HUES64 (cell line): ENCODE measurements around the gene MAPRE3.

ENCODE experiments used
- H3K27ac ChIP-seq: 2 replicates; pipeline ENCODE4 v1.7.0; 2013; ENCODE audit warnings: low read depth, low read length, inconsistent platforms
- H3K27me3 ChIP-seq: 2 replicates; pipeline ENCODE4 v1.6.1; 2013; ENCODE audit warnings: mild to moderate bottlenecking, low read length; ENCODE audit not compliant: insufficient read depth
- H3K36me3 ChIP-seq: 2 replicates; pipeline ENCODE4 v1.6.1; 2013; ENCODE audit warnings: mild to moderate bottlenecking, low read length; ENCODE audit not compliant: insufficient read depth
- H3K4me1 ChIP-seq: 2 replicates; pipeline ENCODE4 v1.6.1; 2013; ENCODE audit warnings: mild to moderate bottlenecking, low read length, moderate library complexity; ENCODE audit not compliant: insufficient read depth
- H3K4me3 ChIP-seq: 2 replicates; pipeline ENCODE4 v1.5.1; 2013; ENCODE audit warnings: mild to moderate bottlenecking, low read length, moderate library complexity
- H3K9ac ChIP-seq: 2 replicates; pipeline ENCODE4 v1.6.1; 2013; ENCODE audit warnings: mild to moderate bottlenecking, low read depth, low read length
- H3K9me3 ChIP-seq: 2 replicates; pipeline ENCODE4 v1.6.1; 2013; ENCODE audit warnings: low read depth, low read length; ENCODE audit not compliant: insufficient read depth
- WGBS: fragments of 150-250, 120-280 bp; methylation state at CpG from one replicate; pipeline ENCODE4 v1.1.7; 2013; ENCODE audit warnings: missing lambda C conversion rate; 5-methylcytosine and 5-hydroxymethylcytosine counted together

The MAPRE3 gene

DNA sequence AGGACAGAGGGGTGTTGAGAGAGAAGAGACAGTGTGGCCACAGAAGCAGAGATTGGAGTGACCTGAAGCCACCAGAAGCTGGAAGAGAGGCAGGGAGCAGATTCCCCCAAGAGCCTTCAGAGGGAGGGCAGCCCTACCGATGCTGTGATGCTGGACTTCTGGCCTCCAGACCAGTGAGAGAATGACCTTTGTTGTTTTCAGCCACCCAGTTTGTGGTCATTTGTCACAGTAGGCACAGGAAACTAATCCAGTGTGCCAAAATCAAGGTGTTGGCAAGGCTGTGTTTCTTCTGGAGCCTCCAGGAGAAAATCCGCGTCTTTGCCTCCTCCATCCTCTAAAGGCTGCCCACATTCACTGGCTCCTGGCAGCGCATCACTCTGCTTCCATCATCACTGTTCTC, 15.4 kb downstream of the MAPRE3 start:
- no peak overlapping the region for H3K27ac ChIP-seq
- no peak overlapping the region for H3K9ac ChIP-seq
- no peaks in the 10 kb centered on the region for H3K27me3 ChIP-seq
- no peak overlapping the region for H3K4me3 ChIP-seq
- no peaks in the 10 kb centered on the region for H3K36me3 ChIP-seq
- peaks cover 3% of the 10 kb centered on the region; the same call in 1 of the 2 replicates for H3K4me1 ChIP-seq
- no peaks in the 10 kb centered on the region for H3K9me3 ChIP-seq
- 94% methylated on average over 4 of the region's 4 CpGs for WGBS

DNA sequence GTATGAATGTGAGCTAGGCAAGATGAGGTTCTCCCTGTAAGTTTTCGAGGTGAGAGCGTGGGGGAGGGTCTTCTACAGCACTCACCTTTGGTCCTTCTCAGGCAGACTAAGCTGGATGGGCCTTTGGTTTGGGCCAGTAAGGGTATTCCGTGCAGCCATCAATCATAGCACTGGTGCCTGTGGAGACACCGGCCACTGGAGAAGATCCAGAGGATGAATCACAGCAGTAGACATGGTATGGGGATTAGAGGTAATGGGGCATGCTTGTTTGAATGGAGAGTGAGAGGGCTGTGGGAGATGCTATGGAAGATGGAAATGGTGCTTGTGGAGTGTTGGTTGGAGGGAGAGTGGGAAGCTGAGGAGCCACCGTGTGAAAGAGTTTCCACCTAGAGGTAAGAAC, 16.1 kb downstream of the MAPRE3 start:
- Histone ChIP-seq H3K4me1 (peaks cover 3% of the 10 kb centered on the region; the same call in 1 of the 2 replicates), H3K9me3 (no peaks in the 10 kb centered on the region), H3K4me3 (no peak overlapping the region), H3K36me3 (no peaks in the 10 kb centered on the region), H3K27me3 (no peaks in the 10 kb centered on the region), H3K9ac (no peak overlapping the region), H3K27ac (no peak overlapping the region)
- 90% methylated on average over 5 of the region's 5 CpGs for WGBS

DNA sequence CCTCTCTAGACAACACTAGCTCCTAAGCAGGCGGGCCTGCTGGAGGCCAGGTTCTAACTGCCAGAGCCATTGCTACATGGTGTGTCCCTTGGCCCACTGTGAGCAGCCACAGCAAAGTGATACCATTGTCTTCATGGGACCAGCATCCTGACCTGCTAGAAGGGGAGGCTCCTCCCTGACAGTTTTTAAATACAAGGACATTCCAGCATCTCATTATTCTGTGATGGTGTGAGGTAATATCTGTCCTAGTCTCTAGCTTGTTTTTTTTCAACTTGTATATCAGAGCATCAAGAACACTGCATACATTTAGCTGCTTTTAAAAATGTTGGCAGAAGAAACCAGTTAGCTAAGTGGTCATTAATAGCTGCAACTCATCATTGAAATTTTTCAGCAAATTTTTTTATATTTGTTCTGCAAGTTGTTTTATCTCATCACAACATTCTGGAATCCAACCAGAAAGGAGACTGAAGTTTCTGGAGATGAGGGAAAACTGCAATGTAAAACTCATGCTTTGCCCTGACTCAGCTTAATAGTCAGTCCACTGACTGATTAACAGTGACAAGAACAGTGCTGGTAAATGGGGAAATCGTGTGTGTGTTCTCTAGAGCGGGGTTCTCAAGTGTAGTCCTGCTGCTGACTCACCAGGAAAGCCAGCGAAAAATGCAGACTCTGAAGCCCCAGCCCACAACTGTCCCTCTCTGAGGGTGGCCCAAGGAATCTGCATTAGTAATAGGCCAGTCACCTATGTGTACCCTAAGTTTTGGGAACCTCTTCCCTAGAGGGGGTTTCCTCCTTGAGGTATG, 17.8 kb downstream of the MAPRE3 start:
- Histone ChIP-seq H3K9me3 (no peaks in the 10 kb centered on the region), H3K4me3 (no peak overlapping the region), H3K4me1 (peaks cover 3% of the 10 kb centered on the region; the same call in 1 of the 2 replicates), H3K27ac (no peak overlapping the region), H3K9ac (no peak overlapping the region), H3K36me3 (no peaks in the 10 kb centered on the region), H3K27me3 (no peaks in the 10 kb centered on the region)
- WGBS = 62% methylated on average over 4 of the region's 4 CpGs

DNA sequence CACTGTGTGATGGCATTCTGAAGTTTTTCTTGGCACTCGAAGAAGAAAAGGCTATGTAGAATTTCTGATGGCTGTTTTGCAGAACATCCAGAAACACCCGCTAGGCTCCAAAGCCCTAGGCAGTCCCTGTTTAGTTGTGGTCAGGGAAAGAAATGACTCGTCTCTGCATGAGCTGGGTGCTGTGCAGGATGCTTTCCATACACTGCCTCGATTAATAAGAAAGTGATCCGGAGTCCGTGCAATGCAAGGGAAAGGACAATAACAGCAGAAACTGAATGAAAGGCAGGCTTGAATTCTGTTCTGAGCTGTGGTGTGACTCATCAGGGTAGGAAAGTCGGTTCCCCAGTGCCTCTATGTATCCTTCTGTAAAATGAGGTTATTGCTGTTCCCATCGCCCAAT, 18.7 kb downstream of the MAPRE3 start:
- Histone ChIP-seq H3K27ac (no peak overlapping the region), H3K9ac (no peak overlapping the region), H3K4me3 (no peak overlapping the region), H3K27me3 (no peaks in the 10 kb centered on the region), H3K36me3 (no peaks in the 10 kb centered on the region), H3K9me3 (no peaks in the 10 kb centered on the region), H3K4me1 (peaks cover 3% of the 10 kb centered on the region; the same call in 1 of the 2 replicates)
- WGBS = 82% methylated on average over 8 of the region's 8 CpGs

DNA sequence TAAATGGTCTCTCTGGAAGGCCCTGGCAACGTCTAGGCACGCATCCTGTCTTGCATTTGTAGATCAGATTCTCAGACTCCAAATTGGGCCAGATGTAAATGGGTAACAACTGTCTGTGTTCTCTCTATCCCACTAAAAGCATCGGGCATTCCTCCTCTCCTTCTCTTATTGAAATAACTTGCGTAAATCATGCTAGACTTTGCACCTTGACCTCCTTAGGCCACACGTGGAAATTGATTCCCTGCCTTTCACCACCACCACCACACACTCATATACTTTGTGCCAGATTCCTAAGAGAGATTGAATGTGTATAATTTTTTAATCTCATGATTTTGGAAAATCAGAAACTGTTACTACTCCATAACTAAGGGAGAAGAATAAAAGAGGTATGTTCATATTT, 21.3 kb downstream of the MAPRE3 start:
- Histone ChIP-seq H3K9ac (no peak overlapping the region), H3K36me3 (no peaks in the 10 kb centered on the region), H3K4me1 (peaks cover 3% of the 10 kb centered on the region; the same call in 1 of the 2 replicates), H3K27me3 (no peaks in the 10 kb centered on the region), H3K9me3 (no peaks in the 10 kb centered on the region), H3K4me3 (no peak overlapping the region), H3K27ac (no peak overlapping the region)
- WGBS = 86% methylated on average over 5 of the region's 5 CpGs

DNA sequence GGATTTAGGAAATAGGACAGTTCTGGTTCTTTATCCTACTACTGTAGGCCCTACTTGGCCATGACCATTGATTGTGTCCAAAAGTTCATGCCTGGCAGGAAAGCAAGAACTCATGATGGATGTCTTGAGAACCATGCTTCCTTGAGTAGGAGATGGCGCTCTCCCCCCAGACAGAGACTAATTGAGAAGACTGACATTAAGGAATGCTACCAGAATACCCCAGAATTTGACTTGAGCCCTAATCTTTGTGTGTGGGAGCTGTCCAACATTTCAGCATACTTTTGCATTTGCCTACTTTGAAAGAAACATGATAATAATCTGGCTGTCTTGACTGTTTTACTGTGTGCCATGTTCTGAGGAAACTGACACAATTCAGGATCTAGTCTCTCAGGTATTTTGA, 23.3 kb downstream of the MAPRE3 start:
- 63% methylated on average over 1 of the region's 1 CpG for WGBS
- no peaks in the 10 kb centered on the region for H3K4me1 ChIP-seq
- H3K4me3 ChIP-seq = no peak overlapping the region
- H3K27me3 ChIP-seq = no peaks in the 10 kb centered on the region
- no peaks in the 10 kb centered on the region for H3K36me3 ChIP-seq
- H3K9me3 ChIP-seq = no peaks in the 10 kb centered on the region
- no peak overlapping the region for H3K9ac ChIP-seq
- no peak overlapping the region for H3K27ac ChIP-seq

DNA sequence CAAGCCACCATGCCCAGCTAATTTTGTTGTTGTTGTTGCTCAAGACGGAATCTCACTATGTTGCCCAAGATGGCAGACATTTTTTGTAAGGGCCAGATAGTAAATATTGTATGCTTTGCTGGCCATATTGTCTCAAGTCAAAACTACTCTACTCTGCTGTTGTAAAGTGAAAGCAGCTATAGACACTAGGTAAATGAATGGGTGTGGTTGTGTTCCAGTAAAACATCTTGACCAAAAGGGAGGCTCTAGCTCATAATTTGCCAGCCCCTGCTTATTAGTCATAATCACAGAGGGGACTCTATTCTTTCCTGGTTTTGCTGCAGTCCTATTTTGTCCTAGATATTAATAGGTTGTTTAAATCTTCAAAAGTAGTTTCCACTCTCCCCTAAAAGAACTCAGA, 24.5 kb downstream of the MAPRE3 start:
- WGBS = 95% methylated on average over 1 of the region's 1 CpG
- no peak overlapping the region for H3K4me3 ChIP-seq

DNA sequence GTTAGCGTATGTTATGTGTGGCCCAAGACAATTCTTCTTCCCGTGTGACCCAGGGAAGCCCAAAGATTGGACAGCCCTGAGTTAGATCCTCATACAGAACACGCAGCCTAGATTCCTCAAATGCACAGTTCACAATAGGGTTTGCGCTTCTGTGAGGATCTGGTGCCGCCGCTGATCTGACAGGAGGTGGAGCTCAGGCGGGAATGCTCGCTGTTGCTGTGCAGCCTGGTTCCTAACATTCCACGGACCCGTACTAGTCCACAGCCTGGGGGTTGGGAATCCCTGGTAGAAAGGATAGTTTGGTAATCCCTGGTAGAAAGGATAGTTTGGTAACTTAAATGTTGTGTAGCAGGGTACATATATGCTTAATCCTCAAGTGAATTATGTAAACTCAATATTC, 27.0 kb downstream of the MAPRE3 start:
- no peaks in the 10 kb centered on the region for H3K4me1 ChIP-seq
- 79% methylated on average over 10 of the region's 10 CpGs for WGBS
- H3K27me3 ChIP-seq = no peaks in the 10 kb centered on the region
- H3K4me3 ChIP-seq = no peak overlapping the region
- H3K36me3 ChIP-seq = no peaks in the 10 kb centered on the region
- no peak overlapping the region for H3K27ac ChIP-seq
- H3K9ac ChIP-seq = no peak overlapping the region
- H3K9me3 ChIP-seq = no peaks in the 10 kb centered on the region

More for the DNA sequence above, 24.5 kb downstream of the MAPRE3 start:
- Histone ChIP-seq H3K36me3 (no peaks in the 10 kb centered on the region), H3K9me3 (no peaks in the 10 kb centered on the region), H3K4me1 (no peaks in the 10 kb centered on the region), H3K27ac (no peak overlapping the region), H3K27me3 (no peaks in the 10 kb centered on the region), H3K9ac (no peak overlapping the region)

DNA sequence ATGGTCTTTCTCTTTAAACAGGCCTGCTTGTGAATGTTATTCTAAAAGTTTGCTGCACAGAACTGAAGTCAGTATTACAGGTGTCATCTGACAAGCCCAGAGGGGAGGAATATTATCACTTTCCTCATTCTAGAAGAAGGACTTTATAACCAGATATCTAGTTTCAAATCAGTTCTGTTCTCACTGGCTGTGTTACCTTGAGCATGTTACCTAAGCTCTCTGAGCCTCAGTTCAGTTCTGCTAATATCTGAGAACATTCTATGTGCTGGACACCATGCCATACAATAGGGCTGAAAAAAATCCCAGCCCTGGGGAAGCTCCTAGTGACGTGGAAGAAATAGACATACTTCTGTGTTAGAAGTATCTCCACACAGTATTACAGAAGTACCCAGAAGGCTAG, 27.9 kb downstream of the MAPRE3 start:
- H3K27ac ChIP-seq = no peak overlapping the region
- H3K4me3 ChIP-seq = no peak overlapping the region
- H3K4me1 ChIP-seq = no peaks in the 10 kb centered on the region
- no peak overlapping the region for H3K9ac ChIP-seq
- H3K9me3 ChIP-seq = no peaks in the 10 kb centered on the region
- no peaks in the 10 kb centered on the region for H3K27me3 ChIP-seq
- no peaks in the 10 kb centered on the region for H3K36me3 ChIP-seq
- 71% methylated on average over 1 of the region's 1 CpG for WGBS

DNA sequence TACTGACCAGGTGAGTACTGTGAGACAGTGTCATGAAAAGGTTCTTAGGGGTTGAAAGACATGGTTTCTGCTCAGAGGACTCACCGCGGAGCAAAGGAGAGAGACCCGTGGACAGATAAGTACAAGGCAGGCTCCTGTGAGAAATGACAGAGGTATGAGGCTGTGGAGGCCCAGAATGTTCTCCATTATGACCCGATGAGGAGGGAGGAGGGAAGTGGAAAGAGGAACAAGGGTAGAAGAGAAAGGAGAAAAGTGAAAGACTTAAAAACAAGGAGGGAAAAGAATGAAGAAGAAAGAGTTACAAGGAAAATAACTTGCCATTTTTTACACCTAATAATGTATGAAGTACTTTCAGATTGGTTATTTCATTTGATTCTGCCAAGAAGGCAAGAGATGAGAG, 29.8 kb downstream of the MAPRE3 start:
- Histone ChIP-seq H3K9me3 (no peaks in the 10 kb centered on the region), H3K36me3 (no peaks in the 10 kb centered on the region), H3K9ac (no peak overlapping the region), H3K27me3 (no peaks in the 10 kb centered on the region), H3K27ac (no peak overlapping the region), H3K4me3 (no peak overlapping the region), H3K4me1 (no peaks in the 10 kb centered on the region)
- 90% methylated on average over 4 of the region's 4 CpGs for WGBS

DNA sequence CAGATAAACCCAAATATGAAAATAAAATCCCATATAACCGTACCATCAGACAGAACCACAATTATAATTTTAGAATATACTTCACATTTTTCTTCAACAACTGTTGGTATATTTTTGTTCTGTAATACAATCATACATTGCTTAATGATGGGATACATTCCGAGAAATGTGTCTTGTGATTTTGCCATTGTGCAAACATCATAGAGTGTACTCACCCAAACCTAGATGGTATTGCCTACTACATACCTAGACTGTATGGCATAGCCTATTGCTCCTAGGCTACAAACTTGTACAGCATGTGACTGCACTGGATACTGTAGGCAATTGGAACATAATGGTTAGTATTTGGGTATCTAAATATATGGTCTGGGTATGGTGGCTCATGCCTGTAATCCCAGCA, 30.6 kb downstream of the MAPRE3 start:
- Histone ChIP-seq H3K4me1 (no peaks in the 10 kb centered on the region), H3K9me3 (no peaks in the 10 kb centered on the region), H3K4me3 (no peak overlapping the region), H3K27me3 (no peaks in the 10 kb centered on the region), H3K27ac (no peak overlapping the region), H3K36me3 (no peaks in the 10 kb centered on the region), H3K9ac (no peak overlapping the region)
- 100% methylated on average over 1 of the region's 2 CpGs for WGBS

DNA sequence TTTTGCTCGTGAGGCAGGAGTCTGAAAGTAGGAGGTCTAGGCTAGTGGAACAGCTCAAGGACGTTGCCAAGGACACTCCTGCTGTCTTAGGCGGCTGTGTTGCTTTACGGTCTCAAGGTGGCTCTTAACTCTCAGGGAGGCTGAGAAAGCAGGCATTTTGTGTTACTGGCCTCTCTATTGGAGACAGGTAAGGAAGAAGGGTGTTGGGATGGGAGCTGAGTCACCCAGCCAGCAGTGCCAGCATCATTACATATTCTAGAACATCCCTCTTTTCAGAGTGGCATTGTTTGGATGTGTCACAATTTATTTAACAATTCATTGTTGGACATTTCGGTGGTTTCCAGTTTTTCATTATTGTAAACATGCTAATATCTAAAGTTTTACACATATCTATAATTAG, 31.5 kb downstream of the MAPRE3 start:
- Histone ChIP-seq H3K27ac (no peak overlapping the region), H3K9me3 (no peaks in the 10 kb centered on the region), H3K9ac (no peak overlapping the region), H3K36me3 (no peaks in the 10 kb centered on the region), H3K4me3 (no peak overlapping the region), H3K27me3 (no peaks in the 10 kb centered on the region), H3K4me1 (no peaks in the 10 kb centered on the region)
- WGBS = 71% methylated on average over 4 of the region's 5 CpGs
